ENCODE results near the gene EXOC4.

DNA sequence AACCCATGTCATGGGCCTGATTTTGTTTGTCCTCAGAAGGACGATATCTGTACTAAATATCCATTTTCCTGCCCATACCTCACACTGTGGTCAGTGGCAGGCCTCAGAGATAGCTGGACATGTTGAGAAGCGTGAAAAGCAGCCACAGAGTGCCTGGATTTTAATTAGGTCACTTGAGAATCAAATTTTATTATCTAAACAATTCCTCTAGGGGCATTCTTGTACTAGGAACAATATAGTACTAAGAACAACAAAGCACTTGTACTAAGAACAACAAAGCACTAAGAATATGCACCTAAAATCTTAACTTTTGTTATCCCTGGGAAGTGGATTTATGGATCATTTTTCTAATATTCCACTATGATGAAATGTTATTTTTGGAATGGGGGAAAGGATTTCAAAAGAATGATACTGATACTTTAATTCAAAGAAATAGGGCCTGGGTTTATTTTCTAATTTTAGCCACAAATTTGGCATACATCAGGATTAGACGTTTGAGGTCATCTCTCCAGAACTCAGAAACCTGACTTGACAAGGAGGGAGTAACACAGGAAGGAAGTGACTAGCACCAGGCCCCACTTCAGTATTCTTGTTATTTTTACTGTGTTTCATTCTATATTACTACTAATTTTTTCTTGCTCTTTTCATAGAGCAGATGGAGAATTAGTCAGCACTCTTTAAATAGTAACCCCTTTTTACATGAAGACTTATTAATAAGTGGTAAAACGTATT is 112.2 kb downstream of the EXOC4 start:
- TF ChIP-seq POLR2AphosphoS5 (IDR thresholded peaks at IDR 0.05) (no peak), EP300 (IDR thresholded peaks at IDR 0.05) (no peak), CTCF (IDR thresholded peaks at IDR 0.05) (no peak), POLR2A (IDR thresholded peaks at IDR 0.05) (no peak)
